SU-DHL-6 (cell line): ENCODE data around the gene MIB2.
"Not testable (repeated sequence)": the region's sequence is repeated elsewhere in the genome, so short reads cannot be mapped to it uniquely, and the experiment has no call there.

ENCODE experiments used
- EZH2phosphoT487 ChIP-seq: fragments of 200-600 bp; sonication (generic), shearing (Covaris generic); conservative IDR thresholded peaks from 2 replicates; pipeline ENCODE4 v1.6.1; 2018; ENCODE audit warnings: mild to moderate bottlenecking, antibody characterized with exemption, low read length, moderate library complexity, mixed read lengths
- TF ChIP-seq, protein P1 (sequence below): fragments of 200-600 bp; sonication (generic); IDR thresholded peaks from one replicate; pipeline ENCODE4 v1.5.1; 2017; ENCODE audit warnings: antibody characterized with exemption, mild to moderate bottlenecking, low read length, moderate library complexity; ENCODE audit not compliant: insufficient read depth, poor library complexity, severe bottlenecking

DNA sequence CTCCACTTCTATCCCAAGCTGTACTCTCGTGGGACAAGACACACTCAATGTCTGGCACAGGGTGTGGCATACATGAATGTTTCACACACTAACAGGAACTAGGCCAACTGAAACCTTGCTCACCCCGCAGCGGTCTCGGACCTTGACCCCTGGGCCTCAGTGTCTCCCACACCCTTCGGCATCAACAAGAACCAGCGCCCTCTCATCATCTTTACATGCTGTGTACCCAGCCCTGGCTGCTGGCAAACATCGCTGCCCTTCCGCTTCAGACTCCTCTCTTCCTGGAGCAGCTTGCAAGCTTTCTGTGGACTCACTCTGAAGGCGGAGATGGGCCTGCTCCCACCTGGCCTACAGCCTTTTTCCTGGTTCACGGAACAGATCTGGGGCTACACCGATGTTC, 33.0 kb downstream of the MIB2 start:
- TF ChIP-seq, protein P1, sequence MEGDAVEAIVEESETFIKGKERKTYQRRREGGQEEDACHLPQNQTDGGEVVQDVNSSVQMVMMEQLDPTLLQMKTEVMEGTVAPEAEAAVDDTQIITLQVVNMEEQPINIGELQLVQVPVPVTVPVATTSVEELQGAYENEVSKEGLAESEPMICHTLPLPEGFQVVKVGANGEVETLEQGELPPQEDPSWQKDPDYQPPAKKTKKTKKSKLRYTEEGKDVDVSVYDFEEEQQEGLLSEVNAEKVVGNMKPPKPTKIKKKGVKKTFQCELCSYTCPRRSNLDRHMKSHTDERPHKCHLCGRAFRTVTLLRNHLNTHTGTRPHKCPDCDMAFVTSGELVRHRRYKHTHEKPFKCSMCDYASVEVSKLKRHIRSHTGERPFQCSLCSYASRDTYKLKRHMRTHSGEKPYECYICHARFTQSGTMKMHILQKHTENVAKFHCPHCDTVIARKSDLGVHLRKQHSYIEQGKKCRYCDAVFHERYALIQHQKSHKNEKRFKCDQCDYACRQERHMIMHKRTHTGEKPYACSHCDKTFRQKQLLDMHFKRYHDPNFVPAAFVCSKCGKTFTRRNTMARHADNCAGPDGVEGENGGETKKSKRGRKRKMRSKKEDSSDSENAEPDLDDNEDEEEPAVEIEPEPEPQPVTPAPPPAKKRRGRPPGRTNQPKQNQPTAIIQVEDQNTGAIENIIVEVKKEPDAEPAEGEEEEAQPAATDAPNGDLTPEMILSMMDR: not testable (repeated sequence)
- TF ChIP-seq EZH2phosphoT487: not testable (repeated sequence)
